HepG2 (cell line): ENCODE results near the gene UNC13D. TPM values are rescaled to one million over a fixed set of nuclear protein-coding genes. Genes with fewer than 3 reads are reported as not detected.

Experiments used
- AGO2 ChIP-seq: fragments of 200-400 bp; formaldehyde crosslinking; optimal IDR thresholded peaks from 2 replicates; pipeline ENCODE3; 2017; ENCODE audit warnings: mild to moderate bottlenecking, low read depth, low read length, moderate library complexity
- ARID2 ChIP-seq: sonication (generic); formaldehyde crosslinking; IDR thresholded peaks from 2 replicates; pipeline ENCODE4 v1.8.1; 2022; ENCODE audit warnings: mild to moderate bottlenecking, missing genetic modification reagents, borderline replicate concordance
- HIVEP1 ChIP-seq: sonication (generic); formaldehyde crosslinking; IDR thresholded peaks from 2 replicates; pipeline ENCODE4 v1.4.0; 2020; ENCODE audit warnings: mild to moderate bottlenecking, missing genetic modification reagents
- HMG20A ChIP-seq: IDR thresholded peaks from 2 replicates; pipeline ENCODE4 v1.6.1; 2016; ENCODE audit warnings: borderline replicate concordance
- JUND ChIP-seq: sonication (generic); formaldehyde crosslinking; IDR thresholded peaks from 2 replicates; pipeline ENCODE4 v1.8.0; 2022; ENCODE audit warnings: mild to moderate bottlenecking, missing genetic modification reagents
- KDM5A ChIP-seq: fragments of 200-600 bp; sonication (generic); IDR thresholded peaks from 2 replicates; pipeline ENCODE4 v1.7.0; 2018; ENCODE audit warnings: antibody characterized with exemption, mild to moderate bottlenecking, low read length, borderline replicate concordance
- MEIS1 ChIP-seq: sonication (generic); formaldehyde crosslinking; IDR thresholded peaks from 2 replicates; pipeline ENCODE4 v1.9.0; 2021; ENCODE audit warnings: mild to moderate bottlenecking, missing genetic modification reagents, moderate library complexity, borderline replicate concordance
- MLXIP ChIP-seq: sonication (generic); formaldehyde crosslinking; IDR thresholded peaks from 2 replicates; pipeline ENCODE4 v1.9.0; 2021; ENCODE audit warnings: missing genetic modification reagents, borderline replicate concordance
- MYNN ChIP-seq: sonication (generic); formaldehyde crosslinking; IDR thresholded peaks from 2 replicates; pipeline ENCODE4 v1.4.0; 2020; ENCODE audit warnings: mild to moderate bottlenecking, low read depth, missing genetic modification reagents
- PPARG ChIP-seq: conservative IDR thresholded peaks from 2 replicates; pipeline ENCODE4 v1.6.1; 2016; ENCODE audit warnings: missing biosample characterization, missing genetic modification reagents
- RFXANK ChIP-seq: IDR thresholded peaks from 2 replicates; pipeline ENCODE4 v1.6.1; 2016
- SIN3A ChIP-seq: IDR thresholded peaks from 2 replicates; pipeline ENCODE4 v1.6.1; 2011; ENCODE audit warnings: low read depth, mild to moderate bottlenecking, control low read depth, low read length, borderline replicate concordance
- ZNF10 ChIP-seq: sonication (generic); formaldehyde crosslinking; IDR thresholded peaks from 2 replicates; pipeline ENCODE4 v1.4.0; 2020; ENCODE audit warnings: mild to moderate bottlenecking, low read depth, missing genetic modification reagents, borderline replicate concordance
- ZNF782 ChIP-seq: sonication (generic); formaldehyde crosslinking; IDR thresholded peaks from 2 replicates; pipeline ENCODE4 v1.4.0; 2020; ENCODE audit warnings: missing genetic modification reagents, mild to moderate bottlenecking, borderline replicate concordance
- ZSCAN5A ChIP-seq: sonication (generic); formaldehyde crosslinking; IDR thresholded peaks from 2 replicates; pipeline ENCODE4 v1.8.0; 2022; ENCODE audit warnings: mild to moderate bottlenecking, missing genetic modification reagents, borderline replicate concordance
- polyA plus RNA-seq, 8 experiments: library from polyadenylated mRNA; depleted of rRNA in 3 of 8; stranded (reverse) in 7 of 8; unstranded in 1 of 8; fragments of >200 nt; fragmentation: Illumina TruSeq in 4 of 8; extraction: Trizol in 4 of 8; gene quantifications; 2 replicates each; pipeline versions ENCODE4 v1.2.1 to v1.2.3, GENCODE V29; 2011 to 2016; ENCODE audit warnings: low read depth in 4 of 8, missing spikeins in 1 of 8, mixed read lengths in 1 of 8; ENCODE audit not compliant: insufficient read depth in 1 of 8
- total RNA-seq, 5 experiments: library from RNA; depleted of rRNA; stranded (reverse); fragments of >200 nt; fragmentation: Illumina TruSeq; extraction: Trizol; gene quantifications; 2 replicates each; pipeline ENCODE4 v1.2.3, GENCODE V29; 2016; ENCODE audit warnings: low read depth in 1 of 5
- TF ChIP-seq, protein P1 (sequence below): sonication (generic); formaldehyde crosslinking; IDR thresholded peaks from 2 replicates; pipeline ENCODE4 v1.8.1; 2023; ENCODE audit warnings: mild to moderate bottlenecking, inconsistent platforms, moderate library complexity, missing genetic modification reagents, borderline replicate concordance
- TF ChIP-seq, protein P2 (sequence below): sonication (generic); formaldehyde crosslinking; IDR thresholded peaks from 2 replicates; pipeline ENCODE4 v1.4.0; 2020; ENCODE audit warnings: missing genetic modification reagents
- TF ChIP-seq, protein P3 (sequence below): IDR thresholded peaks from 2 replicates; pipeline ENCODE4 v1.6.1; 2016

The UNC13D gene
- total and polyA plus RNA-seq, 2 of the 13 experiments (the other 11 are each of a cell fraction or from before 2014, with no cell fraction given), result 29.7 to 42.7 TPM

GRCh38 chr17:75876938-75877751 is 32.9 kb upstream of the UNC13D start (continued):
- TF ChIP-seq, protein P1, sequence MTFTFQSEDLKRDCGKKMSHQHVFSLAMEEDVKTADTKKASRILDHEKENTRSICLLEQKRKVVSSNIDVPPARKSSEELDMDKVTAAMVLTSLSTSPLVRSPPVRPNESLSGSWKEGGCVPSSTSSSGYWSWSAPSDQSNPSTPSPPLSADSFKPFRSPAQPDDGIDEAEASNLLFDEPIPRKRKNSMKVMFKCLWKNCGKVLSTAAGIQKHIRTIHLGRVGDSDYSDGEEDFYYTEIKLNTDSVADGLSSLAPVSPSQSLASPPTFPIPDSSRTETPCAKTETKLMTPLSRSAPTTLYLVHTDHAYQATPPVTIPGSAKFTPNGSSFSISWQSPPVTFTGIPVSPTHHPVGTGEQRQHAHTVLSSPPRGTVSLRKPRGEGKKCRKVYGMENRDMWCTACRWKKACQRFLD, result peak; percentile 77; the same call in 1 of the 2 replicates
- TF ChIP-seq JUND (CRISPR knock-in tag) (peak; percentile 6; the same call in 1 of the 2 replicates), HIVEP1 (peak; percentile 35), MYNN (peak; percentile 90; the same call in 1 of the 2 replicates), HMG20A (no peak; the same call in 1 of the 2 replicates), SIN3A (peak; percentile 79; the same call in 1 of the 2 replicates), ZNF782 (0 out of 2 replicates have a peak, but pooled peaks have one; percentile 63), AGO2 (peak; percentile 88), PPARG (CRISPR knock-in tag) (0 out of 2 replicates have a peak, but pooled peaks have one; percentile 16), MEIS1 (CRISPR knock-in tag) (no peak; the same call in 1 of the 2 replicates), ZNF10 (CRISPR knock-in tag) (no peak), ZSCAN5A (CRISPR knock-in tag) (peak; percentile 65; the same call in 1 of the 2 replicates), RFXANK (CRISPR knock-in tag) (no peak), KDM5A (no peak; the same call in 1 of the 2 replicates), MLXIP (CRISPR knock-in tag) (no peak), ARID2 (peak; percentile 11; the same call in 1 of the 2 replicates)
- TF ChIP-seq, protein P2, sequence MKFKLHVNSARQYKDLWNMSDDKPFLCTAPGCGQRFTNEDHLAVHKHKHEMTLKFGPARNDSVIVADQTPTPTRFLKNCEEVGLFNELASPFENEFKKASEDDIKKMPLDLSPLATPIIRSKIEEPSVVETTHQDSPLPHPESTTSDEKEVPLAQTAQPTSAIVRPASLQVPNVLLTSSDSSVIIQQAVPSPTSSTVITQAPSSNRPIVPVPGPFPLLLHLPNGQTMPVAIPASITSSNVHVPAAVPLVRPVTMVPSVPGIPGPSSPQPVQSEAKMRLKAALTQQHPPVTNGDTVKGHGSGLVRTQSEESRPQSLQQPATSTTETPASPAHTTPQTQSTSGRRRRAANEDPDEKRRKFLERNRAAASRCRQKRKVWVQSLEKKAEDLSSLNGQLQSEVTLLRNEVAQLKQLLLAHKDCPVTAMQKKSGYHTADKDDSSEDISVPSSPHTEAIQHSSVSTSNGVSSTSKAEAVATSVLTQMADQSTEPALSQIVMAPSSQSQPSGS (CRISPR knock-in tag), result no peak
- TF ChIP-seq, protein P3, sequence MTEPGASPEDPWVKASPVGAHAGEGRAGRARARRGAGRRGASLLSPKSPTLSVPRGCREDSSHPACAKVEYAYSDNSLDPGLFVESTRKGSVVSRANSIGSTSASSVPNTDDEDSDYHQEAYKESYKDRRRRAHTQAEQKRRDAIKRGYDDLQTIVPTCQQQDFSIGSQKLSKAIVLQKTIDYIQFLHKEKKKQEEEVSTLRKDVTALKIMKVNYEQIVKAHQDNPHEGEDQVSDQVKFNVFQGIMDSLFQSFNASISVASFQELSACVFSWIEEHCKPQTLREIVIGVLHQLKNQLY, result 0 out of 2 replicates have a peak, but pooled peaks have one; percentile 16
